Activated naive CD8-positive, alpha-beta T cell treated with anti-CD3 and anti-CD28 coated beads, Interleukin-2, amount 10 ng/mL, durations not matched to agents 7 days and 5 days (primary cell): Measurements from ENCODE around the gene RAI2. TPM values are rescaled to one million over a fixed set of nuclear protein-coding genes. Genes with fewer than 3 reads are reported as not detected.

ENCODE experiments used
- ATAC-seq: fragments of 150-1000 bp; cut with Tn5 transposase; one replicate; pipeline ENCODE4 v1.10.0; 2021; ENCODE audit warnings: low read depth, moderate library complexity
- POLR2A ChIA-PET: fragments of 350-600 bp; sonication (Branson Sonifier 250); formaldehyde crosslinking; loops from one replicate; lab custom pipeline; 2021; ENCODE audit warnings: antibody characterized with exemption; lab: Charles Lee
- DNase-seq: peaks from one replicate; pipeline ENCODE4 v3.0.0; 2021
- H3K27ac Mint-ChIP-seq: one replicate; pipeline ENCODE4 v1.8.0; 2022; ENCODE audit warnings: mild to moderate bottlenecking, mixed read lengths
- H3K27me3 Mint-ChIP-seq: one replicate; pipeline ENCODE4 v1.8.0; 2022; ENCODE audit warnings: mild to moderate bottlenecking, moderate library complexity, mixed read lengths
- H3K36me3 Mint-ChIP-seq: one replicate; pipeline ENCODE4 v1.8.0; 2021; ENCODE audit warnings: mild to moderate bottlenecking, mixed read lengths
- H3K4me1 Mint-ChIP-seq: one replicate; pipeline ENCODE4 v1.8.0; 2021; ENCODE audit warnings: mixed read lengths
- H3K4me3 Mint-ChIP-seq: one replicate; pipeline ENCODE4 v1.8.0; 2022; ENCODE audit warnings: mild to moderate bottlenecking, moderate library complexity, mixed read lengths
- H3K9me3 Mint-ChIP-seq: one replicate; pipeline ENCODE4 v1.8.0; 2021; ENCODE audit warnings: mixed read lengths
- total RNA-seq, 2 experiments: library from RNA; stranded (reverse); gene quantifications; one replicate each; pipeline ENCODE4 v1.2.3, GENCODE V29; 2021

Gene RAI2
- total RNA-seq, 2 experiments from 2014 or later = not detected

- POLR2A ChIA-PET = no interaction called here
- DNase-seq (no peak), ATAC-seq (no peak)
- Mint-ChIP-seq H3K27me3 (peaks cover 6% of the 10 kb centered on the region), H3K36me3 (no peaks in the 10 kb centered on the region), H3K4me3 (no peak overlapping the region), H3K4me1 (no peaks in the 10 kb centered on the region), H3K27ac (no peak overlapping the region), H3K9me3 (no peaks in the 10 kb centered on the region)
Measured at GRCh38 chrX:17846045-17846444, 15.1 kb downstream of the RAI2 start.

GRCh38 chrX:17844236-17844635 is 16.9 kb downstream of the RAI2 start:
- Mint-ChIP-seq H3K27ac (no peak overlapping the region), H3K9me3 (no peaks in the 10 kb centered on the region), H3K36me3 (no peaks in the 10 kb centered on the region), H3K4me3 (no peak overlapping the region), H3K27me3 (peaks cover 6% of the 10 kb centered on the region), H3K4me1 (no peaks in the 10 kb centered on the region)
- DNase-seq (no peak), ATAC-seq (no peak)
- POLR2A ChIA-PET = no interaction called here

GRCh38 chrX:17842769-17843525 is 18.2 kb downstream of the RAI2 start:
- no peaks in the 10 kb centered on the region for H3K4me1 Mint-ChIP-seq
- ATAC-seq (no peak), DNase-seq (no peak)
- H3K36me3 Mint-ChIP-seq = no peaks in the 10 kb centered on the region
- H3K9me3 Mint-ChIP-seq = no peaks in the 10 kb centered on the region
- no peak overlapping the region for H3K4me3 Mint-ChIP-seq
- no peak overlapping the region for H3K27ac Mint-ChIP-seq
- peaks cover 6% of the 10 kb centered on the region for H3K27me3 Mint-ChIP-seq
- POLR2A ChIA-PET = no interaction called here

GRCh38 chrX:17839269-17839668 is 21.8 kb downstream of the RAI2 start:
- Mint-ChIP-seq H3K9me3 (no peaks in the 10 kb centered on the region), H3K27ac (no peak overlapping the region), H3K4me3 (no peak overlapping the region), H3K27me3 (peaks cover 3% of the 10 kb centered on the region), H3K4me1 (no peaks in the 10 kb centered on the region), H3K36me3 (no peaks in the 10 kb centered on the region)
- DNase-seq (no peak), ATAC-seq (no peak)
- POLR2A ChIA-PET = no interaction called here

- Mint-ChIP-seq H3K9me3 (no peaks in the 10 kb centered on the region), H3K4me3 (no peak overlapping the region), H3K27me3 (no peaks in the 10 kb centered on the region), H3K4me1 (no peaks in the 10 kb centered on the region), H3K27ac (no peak overlapping the region), H3K36me3 (no peaks in the 10 kb centered on the region)
- POLR2A ChIA-PET = no interaction called here
- DNase-seq (no peak), ATAC-seq (no peak)
Measured at GRCh38 chrX:17836830-17837229, 24.3 kb downstream of the RAI2 start.

- Mint-ChIP-seq H3K27ac (no peak overlapping the region), H3K27me3 (no peaks in the 10 kb centered on the region), H3K9me3 (no peaks in the 10 kb centered on the region), H3K36me3 (no peaks in the 10 kb centered on the region), H3K4me3 (no peak overlapping the region), H3K4me1 (no peaks in the 10 kb centered on the region)
- POLR2A ChIA-PET = no interaction called here
- ATAC-seq = no peak
- DNase-seq = no peak
Measured at GRCh38 chrX:17833954-17834353, 27.1 kb downstream of the RAI2 start.

GRCh38 chrX:17831255-17831654 is 29.8 kb downstream of the RAI2 start:
- Mint-ChIP-seq H3K27ac (no peak overlapping the region), H3K4me1 (no peaks in the 10 kb centered on the region), H3K27me3 (no peaks in the 10 kb centered on the region), H3K36me3 (no peaks in the 10 kb centered on the region), H3K4me3 (no peak overlapping the region), H3K9me3 (peaks cover 4% of the 10 kb centered on the region)
- DNase-seq (no peak), ATAC-seq (no peak)
- POLR2A ChIA-PET = no interaction called here

GRCh38 chrX:17830211-17830610 is 30.9 kb downstream of the RAI2 start:
- H3K27me3 Mint-ChIP-seq = no peaks in the 10 kb centered on the region
- H3K9me3 Mint-ChIP-seq = peaks cover 4% of the 10 kb centered on the region
- DNase-seq (no peak), ATAC-seq (no peak)
- POLR2A ChIA-PET = no interaction called here
- no peak overlapping the region for H3K27ac Mint-ChIP-seq
- no peaks in the 10 kb centered on the region for H3K36me3 Mint-ChIP-seq
- no peaks in the 10 kb centered on the region for H3K4me1 Mint-ChIP-seq
- no peak overlapping the region for H3K4me3 Mint-ChIP-seq

- no peaks in the 10 kb centered on the region for H3K36me3 Mint-ChIP-seq
- ATAC-seq = no peak
- no peaks in the 10 kb centered on the region for H3K4me1 Mint-ChIP-seq
- no peak for DNase-seq
- POLR2A ChIA-PET = no interaction called here
- no peaks in the 10 kb centered on the region for H3K27me3 Mint-ChIP-seq
- H3K4me3 Mint-ChIP-seq = no peak overlapping the region
- no peak overlapping the region for H3K27ac Mint-ChIP-seq
- H3K9me3 Mint-ChIP-seq = peaks cover 4% of the 10 kb centered on the region
Measured at GRCh38 chrX:17829566-17829965, 31.5 kb downstream of the RAI2 start.

GRCh38 chrX:17828171-17828570 is 32.9 kb downstream of the RAI2 start:
- Mint-ChIP-seq H3K36me3 (no peaks in the 10 kb centered on the region), H3K4me1 (no peaks in the 10 kb centered on the region), H3K27ac (no peak overlapping the region), H3K4me3 (no peak overlapping the region), H3K27me3 (no peaks in the 10 kb centered on the region), H3K9me3 (peaks cover 4% of the 10 kb centered on the region)
- DNase-seq (no peak), ATAC-seq (no peak)
- POLR2A ChIA-PET = no interaction called here

- ATAC-seq (no peak), DNase-seq (no peak)
- H3K27me3 Mint-ChIP-seq = no peaks in the 10 kb centered on the region
- H3K4me3 Mint-ChIP-seq = no peak overlapping the region
- POLR2A ChIA-PET = no interaction called here
- no peaks in the 10 kb centered on the region for H3K36me3 Mint-ChIP-seq
- no peak overlapping the region for H3K27ac Mint-ChIP-seq
- H3K9me3 Mint-ChIP-seq = peaks cover 4% of the 10 kb centered on the region
- no peaks in the 10 kb centered on the region for H3K4me1 Mint-ChIP-seq
Measured at GRCh38 chrX:17826609-17827496, 34.2 kb downstream of the RAI2 start.

- Mint-ChIP-seq H3K4me1 (no peaks in the 10 kb centered on the region), H3K9me3 (peaks cover 4% of the 10 kb centered on the region), H3K36me3 (no peaks in the 10 kb centered on the region), H3K4me3 (no peak overlapping the region), H3K27ac (no peak overlapping the region), H3K27me3 (no peaks in the 10 kb centered on the region)
- POLR2A ChIA-PET = no interaction called here
- DNase-seq = no peak
- ATAC-seq = no peak
Measured at GRCh38 chrX:17824980-17825379, 36.1 kb downstream of the RAI2 start.

- H3K27me3 Mint-ChIP-seq = no peaks in the 10 kb centered on the region
- H3K4me3 Mint-ChIP-seq = no peak overlapping the region
- H3K9me3 Mint-ChIP-seq = peaks cover 4% of the 10 kb centered on the region
- DNase-seq = no peak
- H3K27ac Mint-ChIP-seq = no peak overlapping the region
- POLR2A ChIA-PET = no interaction called here
- ATAC-seq = no peak
- no peaks in the 10 kb centered on the region for H3K4me1 Mint-ChIP-seq
- H3K36me3 Mint-ChIP-seq = no peaks in the 10 kb centered on the region
Measured at GRCh38 chrX:17822351-17822750, 38.7 kb downstream of the RAI2 start.

- Mint-ChIP-seq H3K4me3 (no peak overlapping the region), H3K9me3 (no peaks in the 10 kb centered on the region), H3K4me1 (no peaks in the 10 kb centered on the region), H3K27me3 (no peaks in the 10 kb centered on the region), H3K36me3 (no peaks in the 10 kb centered on the region), H3K27ac (no peak overlapping the region)
- POLR2A ChIA-PET = no interaction called here
- no peak for DNase-seq
- no peak for ATAC-seq
Measured at GRCh38 chrX:17820100-17820499, 41.0 kb downstream of the RAI2 start.
